HG03139 (cell line): ENCODE data around the gene BHMT2.

ENCODE experiments used
- ATAC-seq: cut with Tn5 transposase; IDR thresholded peaks from one replicate; pipeline ENCODE4 v1.9.1; 2021; ENCODE audit not compliant: unreplicated experiment

Gene BHMT2

GRCh38 chr5:79069488-79070349 lies at the start of gene BHMT2, which contains the start of gene DMGDH:
TSS of gene BHMT2 (plus strand) at chr5:79069767. CDS start at chr5:79069783, 16 bp downstream.
TSS of gene DMGDH (minus strand) at chr5:79069674. CDS start at chr5:79069620, 54 bp downstream.
- no peak for ATAC-seq

DNA sequence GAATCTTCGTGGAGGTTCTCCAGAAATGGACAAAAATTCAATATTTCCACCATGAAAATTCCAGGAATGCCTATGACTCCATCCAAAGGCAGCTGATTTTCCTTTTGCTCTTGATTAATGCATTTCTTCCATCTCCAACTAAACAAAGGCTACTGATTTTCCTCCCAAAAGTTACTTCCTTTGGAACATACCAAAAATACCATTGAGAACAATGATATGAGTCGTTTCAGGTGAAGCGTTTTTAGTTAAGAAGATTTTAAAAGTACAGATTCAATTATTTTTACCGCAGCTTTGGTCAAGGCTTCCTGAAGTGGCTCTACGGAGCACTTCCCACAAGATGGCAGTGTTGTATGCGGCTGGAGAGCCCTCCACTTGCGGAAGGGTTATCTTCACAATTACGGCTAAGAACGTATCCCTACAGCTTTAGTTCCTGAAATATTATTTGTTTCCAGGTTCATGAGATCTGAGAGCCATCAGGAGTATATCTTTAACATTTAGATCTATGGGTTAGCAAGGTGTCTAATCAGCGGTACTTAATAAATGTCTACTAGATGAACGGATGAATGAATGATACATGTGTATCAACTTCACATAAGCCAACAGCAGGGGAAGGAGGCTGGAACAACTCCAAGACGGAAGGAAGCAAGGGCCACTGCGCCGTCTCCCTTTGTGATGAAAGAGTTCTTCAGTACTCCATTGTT lies 48.6 kb upstream of the BHMT2 start:
- ATAC-seq = no peak

- ATAC-seq = no peak
Measured at GRCh38 chr5:79021753-79022152, 47.8 kb upstream of the BHMT2 start.

DNA sequence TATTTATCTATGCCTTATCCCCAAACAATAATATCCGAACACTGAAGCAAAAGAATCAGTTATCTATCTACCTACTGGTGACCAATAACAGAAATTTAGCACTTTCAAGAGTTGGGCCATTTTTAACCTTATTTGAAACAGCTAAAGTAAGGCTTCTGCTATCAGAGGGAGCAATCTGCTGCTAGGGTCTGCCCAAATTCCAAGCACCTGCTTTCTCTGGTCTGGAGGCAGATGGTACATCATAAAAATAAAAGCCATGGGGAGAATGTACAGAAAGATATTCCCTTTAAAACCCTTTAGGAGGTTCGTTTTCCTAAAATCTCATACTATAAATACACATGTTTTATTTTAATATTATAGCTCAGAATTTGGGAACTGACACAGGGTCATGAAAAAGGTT lies 46.8 kb upstream of the BHMT2 start:
- ATAC-seq = no peak

GRCh38 chr5:79023348-79023747 lies 46.2 kb upstream of the BHMT2 start:
- no peak for ATAC-seq

DNA sequence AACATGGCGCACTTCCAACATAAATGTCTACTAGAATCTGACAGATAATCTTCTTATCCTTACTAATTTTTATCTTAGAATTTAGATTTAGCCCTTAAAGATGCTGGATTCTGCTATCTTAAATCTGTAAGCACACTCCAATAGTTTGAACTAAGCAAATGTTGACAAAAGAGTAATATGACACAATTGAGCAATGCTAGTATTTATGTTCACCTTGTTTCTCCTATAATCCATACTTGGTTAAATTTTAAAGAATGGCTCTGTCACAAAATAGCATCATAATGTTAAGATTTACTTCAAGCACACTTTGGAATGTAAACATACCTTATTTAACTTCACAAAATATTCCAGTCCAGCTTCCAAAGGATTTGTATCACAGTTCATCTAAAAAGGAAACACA lies 45.6 kb upstream of the BHMT2 start:
- ATAC-seq = no peak

DNA sequence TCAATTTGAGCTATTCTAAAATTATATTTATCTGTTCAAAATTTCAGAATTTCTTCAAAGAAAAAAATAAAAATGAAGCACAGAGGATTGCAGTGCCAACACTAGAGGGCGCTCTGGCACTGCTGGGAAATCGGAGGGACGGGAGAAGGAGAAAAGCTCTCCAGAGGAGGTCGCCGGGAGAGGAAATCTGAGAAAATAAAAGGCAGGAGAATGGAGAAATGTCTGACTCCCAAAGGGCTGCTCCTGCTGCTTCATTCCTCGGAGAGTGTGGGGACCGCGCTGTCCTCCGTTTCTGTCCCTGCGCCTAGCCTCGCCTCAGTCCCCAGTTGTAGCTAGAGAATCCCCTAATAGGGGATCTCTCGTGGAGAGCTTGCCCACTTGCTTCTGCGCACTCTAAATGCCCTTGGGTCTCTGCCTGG lies 44.5 kb upstream of the BHMT2 start:
- no peak for ATAC-seq

- ATAC-seq = no peak
Measured at GRCh38 chr5:79030663-79031484, 38.7 kb upstream of the BHMT2 start.

- ATAC-seq = no peak
Measured at GRCh38 chr5:79031485-79031867, 38.1 kb upstream of the BHMT2 start.

GRCh38 chr5:79032031-79032695 lies 37.4 kb upstream of the BHMT2 start:
- ATAC-seq = no peak

- no peak for ATAC-seq
Measured at GRCh38 chr5:79032782-79033181, 36.8 kb upstream of the BHMT2 start.

GRCh38 chr5:79035237-79035636 lies 34.3 kb upstream of the BHMT2 start:
- ATAC-seq = no peak

- no peak for ATAC-seq
Measured at GRCh38 chr5:79036769-79037168, 32.8 kb upstream of the BHMT2 start.

GRCh38 chr5:79042188-79042587 lies 27.4 kb upstream of the BHMT2 start:
- ATAC-seq = no peak

GRCh38 chr5:79047199-79047598 lies 22.4 kb upstream of the BHMT2 start:
- no peak for ATAC-seq

DNA sequence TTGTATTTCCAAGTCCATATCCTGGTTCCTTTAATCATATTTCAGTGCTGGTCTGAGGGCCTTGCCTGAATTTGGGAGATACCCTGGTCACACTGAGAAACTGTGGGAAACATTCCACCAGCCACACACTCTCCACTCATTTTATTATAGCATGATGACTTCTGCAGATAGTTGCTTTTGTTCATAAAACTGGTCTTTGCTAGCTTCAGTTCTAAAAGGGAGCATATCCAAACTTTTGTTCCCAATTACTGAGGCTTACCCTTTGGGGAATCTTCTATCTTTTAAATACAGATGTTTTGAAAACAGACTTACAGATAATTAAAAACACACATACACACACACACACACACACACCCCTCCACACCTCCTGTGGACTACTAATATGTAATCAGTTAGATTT lies 21.1 kb upstream of the BHMT2 start:
- no peak for ATAC-seq

- ATAC-seq = no peak
Measured at GRCh38 chr5:79050498-79050897, 19.1 kb upstream of the BHMT2 start.

- ATAC-seq = no peak
Measured at GRCh38 chr5:79053321-79053720, 16.2 kb upstream of the BHMT2 start.

DNA sequence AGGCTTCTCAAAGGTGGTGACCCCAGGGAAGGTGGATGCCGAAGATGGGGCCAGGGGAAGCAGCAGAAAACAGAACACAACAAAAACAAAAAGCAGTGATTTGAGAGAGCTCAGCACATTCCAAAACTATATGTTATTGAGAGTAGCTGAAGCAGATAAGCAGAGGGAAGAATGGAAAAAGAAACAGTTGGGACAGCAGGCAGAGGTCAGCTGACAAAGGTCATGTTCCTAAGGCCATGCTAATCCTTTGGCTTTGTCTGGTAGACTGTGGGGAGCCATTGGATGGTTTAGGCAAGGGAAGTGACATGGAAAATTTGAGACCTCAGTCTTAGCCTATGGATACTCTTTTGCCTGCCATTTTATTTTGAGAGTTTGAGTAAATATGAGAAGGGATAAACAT lies 14.6 kb upstream of the BHMT2 start:
- ATAC-seq = no peak

DNA sequence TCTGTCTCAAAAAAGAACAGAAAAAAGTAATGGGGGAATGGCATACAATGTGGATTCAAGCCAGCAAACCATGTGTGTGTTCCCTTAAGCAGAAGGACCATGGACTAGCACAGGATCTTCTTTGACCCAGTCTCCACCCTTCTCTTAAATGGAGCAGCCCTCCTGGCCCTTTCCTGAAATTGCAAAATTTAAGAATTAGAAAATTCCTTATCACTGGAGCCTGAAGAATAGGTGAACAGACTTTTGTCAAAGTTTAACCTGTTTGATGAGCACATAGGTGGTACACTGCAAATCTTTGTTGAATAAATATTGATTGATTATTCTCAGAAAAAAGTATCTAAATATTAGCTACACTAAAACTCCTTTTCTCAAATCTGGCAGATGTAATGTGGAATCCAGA lies 12.7 kb upstream of the BHMT2 start:
- no peak for ATAC-seq

DNA sequence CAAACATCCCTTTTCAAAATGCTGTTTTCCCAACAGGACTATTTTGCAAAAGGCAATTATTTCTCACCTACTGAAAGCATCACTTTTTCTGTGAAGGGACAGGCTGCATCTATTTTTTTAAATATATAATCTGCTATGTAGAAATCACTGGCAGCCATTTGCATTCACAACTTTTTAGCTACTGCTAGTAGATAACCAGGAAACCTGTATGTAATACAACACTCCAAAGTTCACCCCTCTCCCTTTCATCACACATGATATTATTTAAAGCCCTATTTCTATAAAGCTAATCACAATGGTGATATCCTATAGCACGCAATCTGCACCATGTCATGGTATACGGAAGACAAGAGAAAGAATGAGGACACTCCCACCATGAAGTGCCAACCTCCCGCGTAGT lies 9.9 kb upstream of the BHMT2 start:
- no peak for ATAC-seq
